ENCODE results near the gene NLRP4. TPM values are rescaled to one million over a fixed set of nuclear protein-coding genes. Genes with fewer than 3 reads are reported as not detected.
"Not testable (repeated sequence)": the region's sequence is repeated elsewhere in the genome, so short reads cannot be mapped to it uniquely, and the experiment has no call there.

NLRP4 gene
- total RNA-seq, 6 experiments from 2014 or later, result not detected

DNA sequence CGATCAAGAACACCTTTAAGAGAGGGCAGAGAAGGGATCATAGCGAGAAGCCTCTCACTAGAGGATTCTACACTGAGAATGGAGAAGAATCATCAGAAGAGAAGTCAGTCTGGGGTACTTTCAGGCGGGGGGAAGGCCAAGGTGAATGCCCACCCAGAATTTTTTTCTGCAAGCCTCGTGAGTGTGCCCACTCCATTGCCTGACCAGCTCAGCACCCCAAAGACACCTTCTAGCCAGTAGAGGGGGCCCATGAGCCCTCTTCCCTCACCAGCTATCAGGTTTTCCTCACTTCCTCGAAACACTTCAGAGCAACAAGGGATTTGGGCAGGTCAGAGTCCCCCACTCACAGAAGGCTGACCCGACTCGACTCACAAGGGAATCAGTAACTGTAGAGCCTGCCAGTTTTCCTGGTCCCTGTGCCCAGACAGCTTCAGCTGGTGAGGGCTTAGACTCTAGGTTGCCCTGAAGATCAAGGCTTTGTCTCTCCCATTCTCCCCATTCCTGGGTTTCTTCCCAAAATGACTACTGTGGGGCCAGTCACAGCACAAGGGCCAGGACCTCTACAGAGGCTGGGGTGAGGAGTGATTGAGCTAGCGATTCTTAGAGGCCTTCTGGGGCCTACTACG, 77.4 kb downstream of the NLRP4 start:
- H3K9me3 Mint-ChIP-seq, result peaks cover 74% of the 10 kb centered on the region
- H3K36me3 Mint-ChIP-seq (ENCODE audit: low read depth), result no peaks in the 10 kb centered on the region

DNA sequence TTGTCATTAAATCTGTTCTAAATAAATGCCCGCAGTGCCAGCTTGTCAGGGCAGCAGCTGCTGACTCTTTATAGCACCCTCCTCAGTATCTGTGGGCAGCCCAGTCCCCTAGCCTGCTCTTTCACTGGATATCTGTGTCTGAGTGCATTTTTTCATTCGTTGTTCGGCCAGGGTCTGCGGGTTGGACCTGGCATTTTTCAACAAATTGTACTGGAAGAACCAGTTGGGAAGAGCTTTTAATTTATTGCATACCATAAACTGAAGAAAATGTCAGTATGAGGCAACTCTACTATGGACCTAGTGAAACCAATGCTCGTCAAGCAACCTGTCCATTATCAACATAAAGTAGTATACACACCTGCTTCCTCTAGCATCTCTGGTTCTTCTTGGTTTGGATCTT, 87.2 kb downstream of the NLRP4 start:
- DNase-seq, result no peak
- Mint-ChIP-seq H3K27me3 (ENCODE audit: insufficient read depth) (no peaks in the 10 kb centered on the region; the same call in 1 of the 2 replicates), H3K4me1 (ENCODE audit: low read depth) (no peaks in the 10 kb centered on the region), H3K36me3 (ENCODE audit: low read depth) (no peaks in the 10 kb centered on the region; the same call in 1 of the 2 replicates), H3K9me3 (peaks cover 68% of the 10 kb centered on the region), H3K4me3 (no peak overlapping the region), H3K27ac (no peak overlapping the region)
- TF ChIP-seq, protein P1, sequence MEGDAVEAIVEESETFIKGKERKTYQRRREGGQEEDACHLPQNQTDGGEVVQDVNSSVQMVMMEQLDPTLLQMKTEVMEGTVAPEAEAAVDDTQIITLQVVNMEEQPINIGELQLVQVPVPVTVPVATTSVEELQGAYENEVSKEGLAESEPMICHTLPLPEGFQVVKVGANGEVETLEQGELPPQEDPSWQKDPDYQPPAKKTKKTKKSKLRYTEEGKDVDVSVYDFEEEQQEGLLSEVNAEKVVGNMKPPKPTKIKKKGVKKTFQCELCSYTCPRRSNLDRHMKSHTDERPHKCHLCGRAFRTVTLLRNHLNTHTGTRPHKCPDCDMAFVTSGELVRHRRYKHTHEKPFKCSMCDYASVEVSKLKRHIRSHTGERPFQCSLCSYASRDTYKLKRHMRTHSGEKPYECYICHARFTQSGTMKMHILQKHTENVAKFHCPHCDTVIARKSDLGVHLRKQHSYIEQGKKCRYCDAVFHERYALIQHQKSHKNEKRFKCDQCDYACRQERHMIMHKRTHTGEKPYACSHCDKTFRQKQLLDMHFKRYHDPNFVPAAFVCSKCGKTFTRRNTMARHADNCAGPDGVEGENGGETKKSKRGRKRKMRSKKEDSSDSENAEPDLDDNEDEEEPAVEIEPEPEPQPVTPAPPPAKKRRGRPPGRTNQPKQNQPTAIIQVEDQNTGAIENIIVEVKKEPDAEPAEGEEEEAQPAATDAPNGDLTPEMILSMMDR (IDR thresholded peaks at IDR 0.05), result no peak

More for the DNA sequence above, 77.4 kb downstream of the NLRP4 start:
- DNase-seq, result no peak
- no peak overlapping the region for H3K4me3 Mint-ChIP-seq
- H3K4me1 Mint-ChIP-seq (ENCODE audit: low read depth), result no peaks in the 10 kb centered on the region
- TF ChIP-seq, protein P1 (IDR thresholded peaks at IDR 0.05), result no peak; the same call in 1 of the 2 replicates
- no peaks in the 10 kb centered on the region; the same call in 1 of the 2 replicates for H3K27me3 Mint-ChIP-seq (ENCODE audit: insufficient read depth)
- no peak overlapping the region for H3K27ac Mint-ChIP-seq

DNA sequence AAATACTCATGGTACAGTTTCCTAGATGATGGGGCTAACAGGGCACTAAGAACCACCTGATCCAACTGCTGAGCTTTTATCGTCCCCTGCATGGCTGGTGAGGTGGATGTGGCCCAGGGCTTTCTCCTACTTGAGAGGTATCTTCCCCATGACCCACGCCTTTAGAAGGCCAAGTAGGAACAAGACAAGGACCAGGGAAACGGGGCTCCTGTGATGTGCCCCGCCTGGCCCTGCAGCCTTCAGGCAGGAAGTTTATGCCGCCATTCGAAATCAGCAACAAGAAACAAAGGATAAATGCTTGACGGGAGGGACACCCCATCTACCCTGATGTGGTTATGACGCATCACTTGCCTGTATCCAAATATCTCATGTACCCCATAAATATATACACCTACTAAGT, 91.7 kb downstream of the NLRP4 start:
- Mint-ChIP-seq H3K9me3 (peaks cover 65% of the 10 kb centered on the region), H3K4me3 (no peak overlapping the region), H3K27me3 (ENCODE audit: insufficient read depth) (no peaks in the 10 kb centered on the region; the same call in 1 of the 2 replicates), H3K36me3 (ENCODE audit: low read depth) (peaks cover 4% of the 10 kb centered on the region; the same call in 1 of the 2 replicates), H3K27ac (no peak overlapping the region), H3K4me1 (ENCODE audit: low read depth) (no peaks in the 10 kb centered on the region)
- TF ChIP-seq, protein P1 (IDR thresholded peaks at IDR 0.05), result no peak
- no peak for DNase-seq

DNA sequence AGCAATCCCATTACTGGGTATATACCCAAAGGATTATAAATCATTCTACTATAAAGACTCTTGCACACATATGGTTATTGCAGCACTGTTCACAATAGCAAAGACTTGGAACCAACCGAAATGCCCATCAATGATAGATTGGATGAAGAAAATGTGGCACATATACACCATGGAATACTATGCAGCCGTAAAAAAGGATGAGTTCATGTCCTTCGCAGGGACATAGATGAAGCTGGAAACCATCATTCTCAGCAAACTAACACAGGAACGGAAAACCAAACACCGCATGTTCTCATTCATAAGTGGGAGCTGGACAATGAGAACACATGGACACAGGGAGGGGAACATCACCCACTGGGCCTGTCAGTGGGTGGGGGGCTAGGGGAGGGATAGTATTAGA, 92.9 kb downstream of the NLRP4 start:
- H3K4me1 Mint-ChIP-seq (ENCODE audit: low read depth); H3K27ac Mint-ChIP-seq; DNase-seq; H3K36me3 Mint-ChIP-seq (ENCODE audit: low read depth); H3K27me3 Mint-ChIP-seq (ENCODE audit: insufficient read depth); H3K4me3 Mint-ChIP-seq: not testable (repeated sequence)
- peaks cover 63% of the 10 kb centered on the region for H3K9me3 Mint-ChIP-seq

DNA sequence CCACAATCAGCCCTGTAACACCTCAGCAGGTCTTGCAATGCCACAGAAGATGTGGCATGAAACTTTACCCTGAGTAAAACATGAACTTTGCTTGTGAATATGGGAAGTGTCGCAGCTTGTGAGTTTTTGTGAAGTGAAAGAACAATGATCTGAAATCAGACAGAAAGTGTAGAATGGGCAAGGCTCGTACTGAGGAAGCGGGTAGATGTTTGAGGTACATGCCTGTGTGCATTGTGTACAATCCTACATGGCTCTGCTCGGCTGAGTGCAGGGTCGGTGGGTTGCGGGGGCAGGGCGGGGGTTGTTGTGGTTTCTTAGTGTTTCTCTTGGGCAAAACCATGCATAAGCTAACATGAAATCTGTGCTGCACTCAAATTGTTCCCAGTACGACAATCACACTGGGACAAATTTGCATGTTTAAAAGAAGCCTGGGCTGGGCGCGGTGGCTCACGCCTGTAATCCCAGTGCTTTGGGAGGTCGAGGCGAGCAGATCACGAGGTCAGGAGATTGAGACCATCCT, 94.7 kb downstream of the NLRP4 start:
- H3K36me3 Mint-ChIP-seq (ENCODE audit: low read depth), result peaks cover 13% of the 10 kb centered on the region; the same call in 1 of the 2 replicates
- H3K27me3 Mint-ChIP-seq (ENCODE audit: insufficient read depth), result no peaks in the 10 kb centered on the region; the same call in 1 of the 2 replicates
- no peak overlapping the region for H3K27ac Mint-ChIP-seq
- no peak overlapping the region for H3K4me3 Mint-ChIP-seq
- no peak for DNase-seq
- TF ChIP-seq, protein P1 (IDR thresholded peaks at IDR 0.05), result no peak
- peaks cover 57% of the 10 kb centered on the region for H3K9me3 Mint-ChIP-seq
- no peaks in the 10 kb centered on the region for H3K4me1 Mint-ChIP-seq (ENCODE audit: low read depth)

Other genes with a start within 250 kb of the NLRP4 start
- 10 to 100 TPM in 5 of 6 experiments, 1 to 10 TPM in 1; 9.9 to 13.1 (median 11.9) TPM for gene FIZ1, start 237.0 kb upstream of the NLRP4 start, total RNA-seq (2021; fragmentation: NEBNext Ultra II Directional; extraction: Animal tissue kit (Norgen Biotek cat#: 25700))
- gene ZNF524, start 236.3 kb upstream of the NLRP4 start, total RNA-seq (2021; fragmentation: NEBNext Ultra II Directional; extraction: Animal tissue kit (Norgen Biotek cat#: 25700)), result 10 to 100 TPM in 5 of 6 experiments, 1 to 10 TPM in 1; 9.3 to 12.0 (median 10.7) TPM
- gene ZNF865, start 230.9 kb upstream of the NLRP4 start, total RNA-seq (2021; fragmentation: NEBNext Ultra II Directional; extraction: Animal tissue kit (Norgen Biotek cat#: 25700)), result 10 to 100 TPM; 13.3 to 14.1 (median 13.8) TPM
- gene ZNF784, start 212.0 kb upstream of the NLRP4 start, total RNA-seq (2021; fragmentation: NEBNext Ultra II Directional; extraction: Animal tissue kit (Norgen Biotek cat#: 25700)), result 1 to 10 TPM; 4.6 to 5.3 (median 4.8) TPM
- gene ZNF580, start 195.5 kb upstream of the NLRP4 start, total RNA-seq (2021; fragmentation: NEBNext Ultra II Directional; extraction: Animal tissue kit (Norgen Biotek cat#: 25700)), result 10 to 100 TPM; 51.0 to 60.5 (median 57.7) TPM
- 10 to 100 TPM; 20.1 to 25.8 (median 21.9) TPM for gene ZNF581, start 192.9 kb upstream of the NLRP4 start, total RNA-seq (2021; fragmentation: NEBNext Ultra II Directional; extraction: Animal tissue kit (Norgen Biotek cat#: 25700))
- 10 to 100 TPM; 12.9 to 17.4 (median 14.0) TPM for gene CCDC106, start 188.3 kb upstream of the NLRP4 start, total RNA-seq (2021; fragmentation: NEBNext Ultra II Directional; extraction: Animal tissue kit (Norgen Biotek cat#: 25700))
- 100 to 1,000 TPM; 212 to 241 (median 226) TPM for gene U2AF2, start 181.5 kb upstream of the NLRP4 start, total RNA-seq (2021; fragmentation: NEBNext Ultra II Directional; extraction: Animal tissue kit (Norgen Biotek cat#: 25700))
- gene EPN1, start 161.3 kb upstream of the NLRP4 start, total RNA-seq (2021; fragmentation: NEBNext Ultra II Directional; extraction: Animal tissue kit (Norgen Biotek cat#: 25700)), result 100 to 1,000 TPM; 176 to 191 (median 185) TPM
- gene NLRP9, start 98.1 kb upstream of the NLRP4 start, total RNA-seq (2021; fragmentation: NEBNext Ultra II Directional; extraction: Animal tissue kit (Norgen Biotek cat#: 25700)), result not detected
- gene RFPL4A, start 77.4 kb upstream of the NLRP4 start, total RNA-seq (2021; fragmentation: NEBNext Ultra II Directional; extraction: Animal tissue kit (Norgen Biotek cat#: 25700)), result not detected
- gene RFPL4AL1, start 67.4 kb upstream of the NLRP4 start, total RNA-seq (2021; fragmentation: NEBNext Ultra II Directional; extraction: Animal tissue kit (Norgen Biotek cat#: 25700)), result under 1 TPM in 1 of 6 experiments, not detected in 5; 0.23 TPM
- gene NLRP11, start 4.5 kb upstream of the NLRP4 start, total RNA-seq (2021; fragmentation: NEBNext Ultra II Directional; extraction: Animal tissue kit (Norgen Biotek cat#: 25700)), result under 1 TPM in 3 of 6 experiments, not detected in 3; 0.05 to 0.11 (median 0.05) TPM
- gene NLRP13, start 95.8 kb downstream of the NLRP4 start, total RNA-seq (2021; fragmentation: NEBNext Ultra II Directional; extraction: Animal tissue kit (Norgen Biotek cat#: 25700)), result not detected
- gene NLRP8, start 111.3 kb downstream of the NLRP4 start, total RNA-seq (2021; fragmentation: NEBNext Ultra II Directional; extraction: Animal tissue kit (Norgen Biotek cat#: 25700)), result not detected
- gene NLRP5, start 150.2 kb downstream of the NLRP4 start, total RNA-seq (2021; fragmentation: NEBNext Ultra II Directional; extraction: Animal tissue kit (Norgen Biotek cat#: 25700)), result not detected

All from HFFc6 (cell line).